GM12801 (cell line): ENCODE data around the gene FSTL4.

Source experiments
- CTCF ChIP-seq: IDR thresholded peaks from one replicate; pipeline ENCODE4 v1.5.1; 2011; ENCODE audit warnings: control low read depth; ENCODE audit not compliant: insufficient read length; ENCODE audit errors: extremely low read depth

FSTL4 gene

DNA sequence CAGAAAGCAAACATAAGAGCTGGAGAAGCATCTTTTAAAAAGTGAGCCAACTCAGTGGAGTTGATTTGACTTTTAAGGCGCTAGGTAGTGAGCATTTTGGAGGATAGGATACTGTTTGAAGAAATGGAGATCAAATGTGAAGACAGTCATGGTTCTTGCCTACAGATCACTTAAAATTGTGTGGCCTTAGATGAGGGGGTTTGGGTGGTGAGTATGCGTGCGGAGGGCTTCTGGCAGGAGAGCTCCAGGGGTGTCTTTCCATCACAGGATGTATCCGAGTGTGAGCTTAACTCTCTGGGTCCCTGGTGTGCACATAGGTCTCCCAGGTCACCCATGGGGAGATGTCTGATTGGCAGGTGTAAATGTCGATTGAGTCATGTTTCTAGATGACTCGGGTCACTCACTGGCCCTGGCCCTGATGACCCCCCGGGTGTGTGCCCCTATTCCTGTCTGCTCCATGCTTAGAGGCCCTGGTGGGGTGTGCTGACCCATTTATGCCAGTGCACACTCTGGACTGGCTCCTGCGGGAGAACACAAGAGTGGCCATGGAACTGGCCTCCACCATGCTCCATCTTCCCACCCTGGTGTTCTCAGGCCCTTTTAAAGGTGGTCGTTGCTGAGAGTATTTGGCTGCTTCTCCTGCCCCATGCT, 274.4 kb downstream of the FSTL4 start:
- TF ChIP-seq CTCF: no peak

- TF ChIP-seq CTCF: no peak
These were observed 275.4 kb downstream of the FSTL4 start for GRCh38 chr5:133336969-133337410.

GRCh38 chr5:133336121-133336968, 276.0 kb downstream of the FSTL4 start:
- no peak for TF ChIP-seq CTCF

DNA sequence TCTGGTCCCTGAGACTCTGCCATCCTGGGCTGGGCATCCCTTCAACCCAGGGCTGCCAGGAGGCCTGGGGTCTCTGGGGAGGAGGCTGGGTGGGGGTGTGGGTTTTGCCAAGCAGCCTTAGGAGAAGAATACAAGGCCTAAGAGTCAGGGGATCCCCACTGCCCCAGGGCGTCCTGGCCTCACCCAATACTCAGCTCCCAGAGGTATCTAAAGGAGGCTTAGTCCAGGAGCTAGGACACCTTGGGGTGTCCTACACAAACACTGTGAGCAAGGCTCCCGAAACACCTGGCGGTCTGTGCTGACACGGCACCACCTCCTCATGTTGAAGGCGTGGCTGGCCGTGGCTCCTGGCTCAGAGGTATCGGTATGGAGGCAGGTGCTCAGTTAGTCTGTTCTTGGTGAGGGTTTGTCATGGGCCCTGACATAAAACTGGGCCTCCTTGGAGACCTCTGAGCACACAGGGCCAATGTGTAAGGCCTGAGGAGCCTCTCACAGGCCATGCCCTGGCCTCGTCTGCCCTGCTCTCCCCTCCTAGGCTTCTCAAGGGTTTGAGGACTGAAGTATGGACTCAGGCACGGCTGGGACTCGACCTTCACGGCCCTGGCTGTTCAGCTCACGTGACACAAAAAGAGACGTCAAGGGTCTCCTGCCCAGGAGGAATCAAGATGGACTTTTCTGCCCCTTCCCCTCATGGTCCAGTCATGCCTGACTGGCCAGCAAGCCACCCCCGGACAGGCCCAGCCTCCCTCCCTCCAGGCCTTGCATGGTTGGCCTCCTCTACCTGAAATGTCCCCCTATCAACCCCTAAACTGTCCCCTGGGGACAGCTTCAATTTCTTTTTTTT, 277.3 kb downstream of the FSTL4 start:
- no peak for TF ChIP-seq CTCF

- no peak for TF ChIP-seq CTCF
These were observed 278.8 kb downstream of the FSTL4 start for GRCh38 chr5:133333326-133334150.

DNA sequence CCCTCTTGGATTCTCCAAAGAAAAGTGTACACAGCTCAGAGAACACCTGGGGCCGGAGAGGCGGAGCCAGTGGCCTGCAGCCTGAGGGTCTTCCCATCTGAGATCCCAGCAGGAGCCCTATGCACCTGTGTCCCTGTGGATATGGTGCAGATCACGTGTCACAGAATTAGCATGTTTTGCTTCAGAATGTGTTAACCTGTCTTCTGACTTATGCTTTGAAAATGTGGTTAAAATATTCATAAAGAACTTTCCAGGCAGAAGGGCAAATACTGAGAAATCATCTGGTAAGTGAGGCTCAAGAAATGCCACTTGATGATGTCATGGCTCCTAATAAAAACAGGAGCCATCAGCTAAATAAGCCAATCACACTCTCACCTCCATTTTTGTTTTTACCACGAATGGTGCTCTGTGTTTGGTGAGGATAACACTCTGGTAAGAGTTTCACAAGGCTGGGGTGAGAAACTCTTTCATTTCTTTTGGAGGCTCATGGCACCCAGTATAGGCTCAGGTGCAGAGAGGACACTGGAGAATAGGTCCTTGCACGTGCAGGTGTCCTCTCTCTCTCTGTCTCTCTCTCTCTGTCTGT, 279.8 kb downstream of the FSTL4 start:
- no peak for TF ChIP-seq CTCF
